Glutamatergic neuron (in vitro differentiated cells): ENCODE measurements around the gene KCNN3. TPM values are rescaled to one million over a fixed set of nuclear protein-coding genes. Genes with fewer than 3 reads are reported as not detected.

ENCODE experiments used
- DNase-seq: peaks from one replicate; pipeline ENCODE4 v3.0.0; 2022
- H3K27ac Mint-ChIP-seq: one replicate; pipeline ENCODE4 v1.8.0; 2020; ENCODE audit warnings: mild to moderate bottlenecking, mixed read lengths, inconsistent platforms; ENCODE audit not compliant: unreplicated experiment
- H3K27me3 Mint-ChIP-seq: one replicate; pipeline ENCODE4 v1.8.0; 2020; ENCODE audit warnings: mild to moderate bottlenecking, moderate library complexity, mixed read lengths, inconsistent platforms; ENCODE audit not compliant: unreplicated experiment
- H3K36me3 Mint-ChIP-seq: one replicate; pipeline ENCODE4 v1.8.0; 2020; ENCODE audit warnings: mild to moderate bottlenecking, mixed read lengths, inconsistent platforms; ENCODE audit not compliant: unreplicated experiment
- H3K4me1 Mint-ChIP-seq: one replicate; pipeline ENCODE4 v1.8.0; 2020; ENCODE audit warnings: mild to moderate bottlenecking, low read depth, mixed read lengths, inconsistent platforms; ENCODE audit not compliant: unreplicated experiment
- H3K4me3 Mint-ChIP-seq: one replicate; pipeline ENCODE4 v1.8.0; 2020; ENCODE audit warnings: mild to moderate bottlenecking, mixed read lengths, inconsistent platforms; ENCODE audit not compliant: unreplicated experiment
- H3K9me3 Mint-ChIP-seq: one replicate; pipeline ENCODE4 v1.8.0; 2020; ENCODE audit warnings: mild to moderate bottlenecking, moderate library complexity, mixed read lengths, inconsistent platforms; ENCODE audit not compliant: unreplicated experiment
- total RNA-seq: library from RNA; stranded (reverse); fragmentation: NEBNext Ultra II Directional; extraction: Animal tissue kit (Norgen Biotek cat#: 25700); gene quantifications from one replicate; pipeline ENCODE4 v1.2.1, GENCODE V29; 2021; ENCODE audit not compliant: unreplicated experiment
- TF ChIP-seq, protein P1 (sequence below): fragments of 200-600 bp; sonication (generic); IDR thresholded peaks from one replicate; pipeline ENCODE4 v1.5.0; 2021; ENCODE audit not compliant: partially characterized antibody, unreplicated experiment

Gene KCNN3
- total RNA-seq, 1 donor from 2014 or later = 3.8 TPM

DNA sequence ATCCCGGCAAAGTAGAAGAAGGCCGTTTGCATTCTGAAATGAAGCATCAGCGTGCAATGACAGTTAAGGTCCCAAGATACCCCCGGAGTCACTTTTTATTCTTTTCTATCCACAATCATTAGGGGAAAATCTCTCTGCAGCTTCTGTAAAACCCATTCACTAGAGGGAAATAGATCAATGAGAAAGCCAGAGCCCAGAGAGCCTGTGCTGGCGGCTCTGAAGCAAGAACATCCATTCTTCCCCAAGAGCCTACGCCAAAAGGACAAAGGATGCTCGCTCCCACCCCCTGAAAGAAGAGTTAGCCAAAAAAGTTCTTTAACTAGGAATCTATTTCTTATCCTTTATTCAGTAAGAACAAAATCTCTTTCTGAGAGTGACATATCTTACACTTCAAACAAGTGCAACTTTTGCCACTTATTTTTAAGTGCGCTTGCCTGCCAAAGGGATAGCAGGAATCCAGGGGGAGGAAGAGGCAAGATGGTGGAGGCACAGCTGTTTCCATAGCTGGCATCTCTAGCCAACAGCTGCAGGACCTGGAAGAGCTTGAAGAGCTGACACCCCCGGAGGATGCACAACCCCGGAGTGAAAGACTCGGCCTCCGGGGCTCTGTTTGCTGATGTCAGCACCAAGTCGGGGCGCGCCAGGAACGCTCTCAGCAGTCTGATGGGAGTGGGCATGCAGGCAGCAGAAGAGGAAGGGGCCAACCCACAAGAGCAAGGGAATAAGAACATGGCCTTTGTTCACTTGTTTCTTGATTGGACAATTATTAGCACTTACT is 68.7 kb downstream of the KCNN3 start:
- Mint-ChIP-seq H3K27me3 (peaks cover 2% of the 10 kb centered on the region), H3K4me3 (no peak overlapping the region), H3K9me3 (peaks cover 8% of the 10 kb centered on the region), H3K4me1 (peaks cover 22% of the 10 kb centered on the region), H3K27ac (no peak overlapping the region), H3K36me3 (no peaks in the 10 kb centered on the region)
- TF ChIP-seq, protein P1, sequence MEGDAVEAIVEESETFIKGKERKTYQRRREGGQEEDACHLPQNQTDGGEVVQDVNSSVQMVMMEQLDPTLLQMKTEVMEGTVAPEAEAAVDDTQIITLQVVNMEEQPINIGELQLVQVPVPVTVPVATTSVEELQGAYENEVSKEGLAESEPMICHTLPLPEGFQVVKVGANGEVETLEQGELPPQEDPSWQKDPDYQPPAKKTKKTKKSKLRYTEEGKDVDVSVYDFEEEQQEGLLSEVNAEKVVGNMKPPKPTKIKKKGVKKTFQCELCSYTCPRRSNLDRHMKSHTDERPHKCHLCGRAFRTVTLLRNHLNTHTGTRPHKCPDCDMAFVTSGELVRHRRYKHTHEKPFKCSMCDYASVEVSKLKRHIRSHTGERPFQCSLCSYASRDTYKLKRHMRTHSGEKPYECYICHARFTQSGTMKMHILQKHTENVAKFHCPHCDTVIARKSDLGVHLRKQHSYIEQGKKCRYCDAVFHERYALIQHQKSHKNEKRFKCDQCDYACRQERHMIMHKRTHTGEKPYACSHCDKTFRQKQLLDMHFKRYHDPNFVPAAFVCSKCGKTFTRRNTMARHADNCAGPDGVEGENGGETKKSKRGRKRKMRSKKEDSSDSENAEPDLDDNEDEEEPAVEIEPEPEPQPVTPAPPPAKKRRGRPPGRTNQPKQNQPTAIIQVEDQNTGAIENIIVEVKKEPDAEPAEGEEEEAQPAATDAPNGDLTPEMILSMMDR = no peak
- no peak for DNase-seq

DNA sequence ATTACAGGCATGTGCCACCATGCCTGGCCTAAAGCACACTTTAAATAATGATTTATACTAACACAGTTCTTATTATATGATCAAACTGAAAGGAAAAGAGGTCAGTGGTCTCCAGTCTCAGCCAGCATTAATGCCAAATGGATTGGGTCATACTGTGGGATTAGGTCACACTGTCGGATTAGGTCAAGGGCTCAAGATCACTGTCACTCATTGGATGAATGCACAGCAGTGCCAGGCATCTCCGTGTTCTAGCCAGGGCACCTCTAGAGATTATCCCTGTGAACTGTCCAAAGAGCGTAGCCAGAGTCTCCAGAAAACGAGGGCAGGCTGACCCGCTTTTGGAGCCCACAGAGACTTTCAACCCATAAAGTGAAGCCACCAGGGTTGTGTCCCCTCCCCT is 70.9 kb downstream of the KCNN3 start:
- Mint-ChIP-seq H3K36me3 (no peaks in the 10 kb centered on the region), H3K4me3 (no peak overlapping the region)
- TF ChIP-seq, protein P1 = no peak

DNA sequence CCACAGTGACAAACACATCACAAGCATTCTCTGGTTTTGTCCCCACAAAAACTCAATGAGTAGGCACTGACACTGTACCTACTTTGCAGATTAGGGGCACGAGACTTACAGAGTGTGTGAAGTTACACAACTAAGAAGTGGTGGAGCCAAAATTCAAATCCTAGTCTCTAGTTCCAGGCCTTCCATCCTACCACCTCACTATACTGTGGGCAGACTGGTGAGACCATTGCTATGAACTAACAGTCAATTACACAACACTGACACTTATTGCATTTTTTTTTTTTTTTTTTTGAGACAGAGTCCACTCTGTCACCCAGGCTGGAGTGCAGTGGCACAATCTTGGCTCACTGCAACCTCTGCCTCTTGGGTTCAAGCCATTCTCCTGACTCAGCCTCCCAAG is 71.4 kb downstream of the KCNN3 start:
- TF ChIP-seq, protein P1 = no peak
- no peak overlapping the region for H3K27ac Mint-ChIP-seq
- H3K36me3 Mint-ChIP-seq = no peaks in the 10 kb centered on the region
- H3K9me3 Mint-ChIP-seq = peaks cover 6% of the 10 kb centered on the region
- H3K27me3 Mint-ChIP-seq = no peaks in the 10 kb centered on the region
- H3K4me1 Mint-ChIP-seq = peaks cover 14% of the 10 kb centered on the region
- H3K4me3 Mint-ChIP-seq = no peak overlapping the region
- no peak for DNase-seq

More for the DNA sequence above, 70.9 kb downstream of the KCNN3 start:
- Mint-ChIP-seq H3K27me3 (peaks cover 2% of the 10 kb centered on the region), H3K27ac (no peak overlapping the region), H3K4me1 (peaks cover 19% of the 10 kb centered on the region), H3K9me3 (peaks cover 6% of the 10 kb centered on the region)
- DNase-seq = no peak

DNA sequence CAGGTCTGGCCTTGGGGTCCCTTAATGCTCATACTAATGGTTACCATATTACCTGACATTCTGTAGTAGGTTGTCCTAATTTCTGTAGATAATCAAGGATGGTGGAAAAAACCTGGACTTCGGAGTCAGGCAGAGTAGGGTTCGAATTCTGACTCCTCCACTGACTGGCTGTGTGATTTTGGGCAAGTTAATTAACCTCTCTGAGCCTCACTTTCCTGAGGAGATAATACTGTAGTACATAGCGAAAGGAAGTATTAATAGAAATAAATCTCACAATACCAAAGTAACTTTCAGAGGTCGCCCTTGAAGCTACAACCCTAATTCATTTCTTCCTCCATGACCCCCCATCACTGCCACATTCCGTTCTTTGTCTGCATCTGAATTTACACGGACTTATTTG is 72.9 kb downstream of the KCNN3 start:
- no peaks in the 10 kb centered on the region for H3K36me3 Mint-ChIP-seq
- DNase-seq = no peak
- H3K9me3 Mint-ChIP-seq = peaks cover 3% of the 10 kb centered on the region
- H3K4me1 Mint-ChIP-seq = peaks cover 8% of the 10 kb centered on the region
- no peak overlapping the region for H3K4me3 Mint-ChIP-seq
- TF ChIP-seq, protein P1 = no peak
- no peaks in the 10 kb centered on the region for H3K27me3 Mint-ChIP-seq
- H3K27ac Mint-ChIP-seq = no peak overlapping the region

DNA sequence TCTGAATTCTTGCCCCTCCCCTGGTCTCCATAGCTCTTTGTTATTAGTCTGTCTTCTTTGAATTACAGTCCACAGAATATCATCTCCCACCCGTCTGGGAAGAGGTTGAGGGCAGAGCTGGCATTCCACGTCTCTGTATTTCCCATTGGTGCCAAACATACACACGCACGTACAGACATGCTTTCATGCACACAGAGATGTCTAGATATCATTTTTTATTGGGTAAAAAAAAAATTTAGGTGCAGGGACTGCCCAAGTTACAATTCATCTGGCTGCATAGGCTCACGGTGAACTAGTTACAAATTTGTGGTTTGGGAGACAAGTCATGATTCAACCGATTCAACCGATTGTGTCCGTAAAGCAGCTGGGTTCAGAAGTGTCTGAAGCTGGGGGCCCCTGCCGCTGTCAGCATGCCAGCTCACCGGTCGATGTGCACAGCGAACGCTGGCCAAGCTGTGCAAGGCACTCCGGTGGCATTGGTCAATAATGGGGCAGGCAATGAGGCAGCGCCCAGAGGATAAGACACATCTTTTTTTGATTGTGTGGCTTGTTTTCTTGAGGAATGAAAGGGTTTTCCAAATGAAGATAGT is 73.7 kb downstream of the KCNN3 start:
- H3K27me3 Mint-ChIP-seq = no peaks in the 10 kb centered on the region
- H3K4me1 Mint-ChIP-seq = peaks cover 5% of the 10 kb centered on the region
- H3K36me3 Mint-ChIP-seq = no peaks in the 10 kb centered on the region
- no peaks in the 10 kb centered on the region for H3K9me3 Mint-ChIP-seq
- no peak for DNase-seq
- TF ChIP-seq, protein P1 = no peak
- no peak overlapping the region for H3K27ac Mint-ChIP-seq
- H3K4me3 Mint-ChIP-seq = no peak overlapping the region
